HG03442 (cell line): ENCODE measurements around the gene EPHB3.

Experiments used
- ATAC-seq: cut with Tn5 transposase; IDR thresholded peaks from one replicate; pipeline ENCODE4 v1.9.1; 2021; ENCODE audit warnings: mild to moderate bottlenecking, moderate library complexity; ENCODE audit not compliant: unreplicated experiment

Gene EPHB3

GRCh38 chr3:184578822-184579221 lies 17.2 kb downstream of the EPHB3 start:
- ATAC-seq, result no peak

GRCh38 chr3:184579513-184579912 lies 17.9 kb downstream of the EPHB3 start:
- ATAC-seq, result no peak

GRCh38 chr3:184580376-184580775 lies 18.8 kb downstream of the EPHB3 start:
- ATAC-seq, result no peak

- ATAC-seq, result no peak
Observed at GRCh38 chr3:184581331-184581855, 19.8 kb downstream of the EPHB3 start.

- ATAC-seq, result no peak
Observed at GRCh38 chr3:184582646-184583577, 21.3 kb downstream of the EPHB3 start.

- ATAC-seq, result no peak
Observed at GRCh38 chr3:184583578-184584451, 22.2 kb downstream of the EPHB3 start.

- no peak for ATAC-seq
Observed at GRCh38 chr3:184584464-184584891, 22.9 kb downstream of the EPHB3 start.

GRCh38 chr3:184585545-184585944 lies 24.0 kb downstream of the EPHB3 start:
- no peak for ATAC-seq

GRCh38 chr3:184586851-184587250 lies 25.3 kb downstream of the EPHB3 start:
- ATAC-seq, result no peak

GRCh38 chr3:184588776-184589175 lies 27.2 kb downstream of the EPHB3 start:
- no peak for ATAC-seq

- no peak for ATAC-seq
Observed at GRCh38 chr3:184590795-184591194, 29.2 kb downstream of the EPHB3 start.

- ATAC-seq, result no peak
Observed at GRCh38 chr3:184591789-184592188, 30.2 kb downstream of the EPHB3 start.

GRCh38 chr3:184592371-184593219 lies 31.0 kb downstream of the EPHB3 start:
- no peak for ATAC-seq

- ATAC-seq, result no peak
Observed at GRCh38 chr3:184593220-184593927, 31.8 kb downstream of the EPHB3 start.

- ATAC-seq, result no peak
Observed at GRCh38 chr3:184593928-184594303, 32.3 kb downstream of the EPHB3 start.

- no peak for ATAC-seq
Observed at GRCh38 chr3:184594371-184595001, 32.9 kb downstream of the EPHB3 start.

- no peak for ATAC-seq
Observed at GRCh38 chr3:184595726-184596125, 34.1 kb downstream of the EPHB3 start.

GRCh38 chr3:184596233-184596632 lies 34.6 kb downstream of the EPHB3 start:
- ATAC-seq, result no peak

- no peak for ATAC-seq
Observed at GRCh38 chr3:184596886-184597575, 35.4 kb downstream of the EPHB3 start.
